GM10248 (cell line): Measurements from ENCODE around the gene DOHH.

Experiments
- CTCF ChIA-PET: fragments of 300-600 bp; sonication (Branson Sonifier 250); formaldehyde crosslinking; extraction: SDS; loops from one replicate; lab custom pipeline; 2021; ENCODE audit warnings: antibody characterized with exemption; lab: Yijun Ruan, JAX
- POLR2A ChIA-PET: fragments of 350-650 bp; sonication (Branson Sonifier 250); formaldehyde crosslinking; extraction: SDS; loops from one replicate; lab custom pipeline; 2020; ENCODE audit warnings: antibody characterized with exemption; lab: Yijun Ruan, JAX
- DNase-seq: peaks from one replicate; pipeline ENCODE4 v3.0.0; 2012; ENCODE audit errors: extremely low spot score
- TF ChIP-seq, protein P1 (sequence below): IDR thresholded peaks from 2 replicates; pipeline ENCODE4 v1.5.1; 2012; ENCODE audit warnings: mild to moderate bottlenecking, low read depth; ENCODE audit errors: extremely low read depth, missing control alignments, control extremely low read depth

DOHH gene

DNA sequence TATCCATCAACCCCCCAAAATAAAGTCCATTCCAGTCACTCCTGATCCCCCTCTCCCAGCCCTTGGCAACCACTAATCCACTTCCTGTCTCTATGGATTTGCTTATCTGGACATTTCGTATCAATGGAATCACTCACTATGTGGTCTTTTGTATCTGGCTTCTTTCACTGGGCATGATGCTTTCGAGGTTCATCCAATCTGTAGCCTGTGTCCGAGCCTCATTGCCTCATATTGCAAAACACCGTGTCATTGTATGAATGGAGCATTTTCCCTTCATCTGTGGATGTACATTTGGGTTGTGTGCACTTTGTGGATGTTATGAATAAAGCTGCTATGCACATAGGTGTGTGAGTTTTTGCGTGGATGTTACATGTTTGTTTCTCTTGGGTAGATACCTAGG is 4.3 kb upstream of the DOHH start:
- POLR2A ChIA-PET = no interaction called here
- DNase-seq = no peak
- TF ChIP-seq, protein P1, sequence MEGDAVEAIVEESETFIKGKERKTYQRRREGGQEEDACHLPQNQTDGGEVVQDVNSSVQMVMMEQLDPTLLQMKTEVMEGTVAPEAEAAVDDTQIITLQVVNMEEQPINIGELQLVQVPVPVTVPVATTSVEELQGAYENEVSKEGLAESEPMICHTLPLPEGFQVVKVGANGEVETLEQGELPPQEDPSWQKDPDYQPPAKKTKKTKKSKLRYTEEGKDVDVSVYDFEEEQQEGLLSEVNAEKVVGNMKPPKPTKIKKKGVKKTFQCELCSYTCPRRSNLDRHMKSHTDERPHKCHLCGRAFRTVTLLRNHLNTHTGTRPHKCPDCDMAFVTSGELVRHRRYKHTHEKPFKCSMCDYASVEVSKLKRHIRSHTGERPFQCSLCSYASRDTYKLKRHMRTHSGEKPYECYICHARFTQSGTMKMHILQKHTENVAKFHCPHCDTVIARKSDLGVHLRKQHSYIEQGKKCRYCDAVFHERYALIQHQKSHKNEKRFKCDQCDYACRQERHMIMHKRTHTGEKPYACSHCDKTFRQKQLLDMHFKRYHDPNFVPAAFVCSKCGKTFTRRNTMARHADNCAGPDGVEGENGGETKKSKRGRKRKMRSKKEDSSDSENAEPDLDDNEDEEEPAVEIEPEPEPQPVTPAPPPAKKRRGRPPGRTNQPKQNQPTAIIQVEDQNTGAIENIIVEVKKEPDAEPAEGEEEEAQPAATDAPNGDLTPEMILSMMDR = no peak
- CTCF ChIA-PET = interaction anchor here (1.9 kb wide), 1 partner anchor 20 kb away, joined by 5 read pairs; no protein-coding TSS in a partner anchor

DNA sequence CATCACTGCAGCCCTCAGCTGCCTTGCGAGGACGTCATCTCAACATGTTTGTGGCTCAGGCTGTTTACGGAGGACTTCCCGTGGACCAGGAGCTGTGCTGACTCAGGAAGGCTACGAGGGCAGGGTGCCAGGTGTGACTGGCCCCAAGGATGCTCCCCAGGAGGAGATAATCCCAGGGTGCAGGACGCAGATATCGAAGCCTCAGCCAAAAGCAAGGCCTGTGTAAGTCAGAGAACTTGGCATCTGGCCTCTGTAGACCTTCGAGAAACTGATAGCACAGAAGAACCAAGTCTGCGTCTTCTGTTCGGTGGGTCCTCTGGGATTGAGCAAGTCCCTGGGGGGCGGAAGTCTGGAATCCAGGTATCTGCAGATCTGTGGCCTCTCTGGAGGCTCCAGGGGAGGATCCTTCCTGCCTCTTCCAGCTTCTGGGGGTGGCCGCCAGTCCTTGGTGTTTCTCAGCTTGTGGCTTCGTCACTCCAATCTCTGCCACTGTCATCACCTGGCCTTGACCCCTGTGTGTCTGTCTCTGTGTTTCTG is 2.6 kb upstream of the DOHH start:
- ChIA-PET POLR2A (interaction anchor here (0.7 kb wide), 1 partner anchor 825 kb away, joined by 4 read pairs; no protein-coding TSS in a partner anchor), CTCF (interaction anchor here (1.0 kb wide), 2 partner anchors 30 to 42 kb away, joined by 3 read pairs; no protein-coding TSS in a partner anchor)
- TF ChIP-seq, protein P1 = no peak
- DNase-seq = no peak

DNA sequence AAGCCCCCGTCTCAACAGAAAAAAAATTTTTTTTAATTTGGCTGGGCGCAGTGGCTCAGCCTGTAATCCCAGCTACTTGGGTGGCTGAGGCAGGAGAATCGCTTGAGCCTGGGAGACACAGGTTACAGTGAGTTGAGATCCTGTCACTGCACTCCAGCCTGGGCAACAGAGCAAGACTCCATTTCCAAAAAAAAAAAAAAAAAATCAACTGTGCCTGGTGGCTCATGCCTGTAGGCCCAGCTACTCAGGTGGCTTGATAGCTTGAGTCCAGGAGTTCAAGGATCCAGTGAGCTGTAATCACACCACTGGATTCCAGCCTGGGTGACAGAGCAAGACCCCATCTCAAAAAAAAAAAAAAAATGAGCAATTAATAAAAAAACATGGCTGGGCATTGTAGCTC is 1.3 kb upstream of the DOHH start:
- POLR2A ChIA-PET = interaction anchor here (0.6 kb wide), 1 partner anchor 47 kb away, joined by 6 read pairs; no protein-coding TSS in a partner anchor
- CTCF ChIA-PET = interaction anchor here (1.0 to 1.9 kb wide), 3 partner anchors 17 to 19 kb away, joined by 3 to 4 read pairs (median 4); partner anchors contain the start of gene SMIM44
- DNase-seq = no peak
- TF ChIP-seq, protein P1 = no peak

DNA sequence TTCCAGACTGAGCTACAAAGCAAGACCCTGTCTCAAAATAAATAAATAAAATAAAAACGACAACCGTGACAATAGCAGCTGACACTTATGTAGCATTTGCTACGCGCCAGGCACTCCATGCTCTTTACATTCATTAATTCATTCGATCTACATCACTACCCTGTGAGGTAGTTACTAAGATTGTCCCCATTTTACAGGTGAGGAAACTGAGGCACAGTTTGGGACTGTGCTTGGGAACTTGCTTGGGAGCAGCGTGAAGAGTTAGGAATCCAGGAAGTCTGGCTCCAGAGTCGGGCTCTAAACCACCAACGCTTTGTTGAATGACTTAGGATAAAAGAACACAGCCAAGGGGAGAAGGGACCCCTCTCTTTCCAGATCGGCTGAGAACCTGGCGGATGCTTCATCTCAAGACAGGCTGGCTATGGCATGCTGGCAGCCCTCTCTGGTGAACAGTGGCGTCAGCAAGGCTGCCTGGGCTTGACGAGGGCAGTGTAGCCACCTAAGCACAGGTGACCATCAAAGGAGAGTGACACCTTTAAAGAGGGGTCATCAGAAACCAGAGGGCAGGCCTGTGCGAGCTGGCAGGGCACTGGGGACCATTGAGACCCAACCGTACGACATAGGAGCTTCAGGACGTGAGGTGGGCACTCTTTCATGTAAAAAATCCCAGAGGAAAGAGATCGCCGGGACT is 591 bp downstream of the DOHH start:
- POLR2A ChIA-PET = no interaction called here
- CTCF ChIA-PET = interaction anchor here (1.3 to 1.4 kb wide), 3 partner anchors 53 to 195 kb away, joined by 3 read pairs; no protein-coding TSS in a partner anchor
- no peak for DNase-seq
- TF ChIP-seq, protein P1 = no peak

DNA sequence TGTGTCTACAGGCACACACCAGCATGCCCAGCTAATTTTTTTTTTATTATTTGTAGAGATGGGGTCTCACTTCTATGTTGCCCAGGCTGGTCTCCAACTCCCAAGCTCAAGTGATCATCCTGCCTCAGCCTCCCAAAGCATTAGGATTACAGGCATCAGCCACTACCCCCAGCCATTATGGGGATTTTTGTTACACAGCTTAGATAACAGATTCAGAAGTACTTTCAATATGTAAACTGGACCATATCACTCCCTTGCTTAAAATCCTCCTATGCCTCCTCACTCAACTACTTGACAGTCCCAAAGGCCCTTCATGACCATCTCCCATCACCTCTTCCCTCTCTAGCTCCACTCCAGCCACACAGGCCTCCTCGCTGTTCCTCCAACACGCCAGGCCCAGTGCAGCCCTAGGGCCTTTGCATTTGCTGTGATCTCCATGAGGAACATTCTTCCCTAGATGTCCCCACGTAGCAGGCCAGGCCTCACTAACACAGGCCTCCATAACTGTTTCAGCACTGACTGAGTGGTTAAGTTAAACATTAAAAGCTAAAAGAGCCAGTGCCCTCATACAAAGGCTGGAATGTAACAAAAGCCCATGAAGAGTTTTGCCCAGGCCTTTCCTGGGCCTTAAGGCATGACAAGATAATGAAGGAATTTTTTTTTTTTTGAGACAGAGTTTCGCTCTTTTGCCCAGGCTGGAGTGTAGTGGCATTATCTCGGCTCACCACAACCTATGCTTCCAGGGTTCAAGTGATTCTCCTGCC is 2.5 kb downstream of the DOHH start:
- CTCF ChIA-PET = interaction anchor here (1.6 kb wide), 1 partner anchor 13 kb away, joined by 6 read pairs; no protein-coding TSS in a partner anchor
- TF ChIP-seq, protein P1 = no peak
- DNase-seq = no peak
- POLR2A ChIA-PET = interaction anchor here (0.5 kb wide), 1 partner anchor 545 kb away, joined by 3 read pairs; no protein-coding TSS in a partner anchor
